Right forelimb (tissue), 1 donor: ENCODE data around the gene MIA2.
"Not testable (repeated sequence)": the region's sequence is repeated elsewhere in the genome, so short reads cannot be mapped to it uniquely, and the experiment has no call there.

Source experiments
- DNase-seq: peaks from one replicate; pipeline ENCODE4 v3.0.0-alpha.2; 2018

The MIA2 gene, protein sequence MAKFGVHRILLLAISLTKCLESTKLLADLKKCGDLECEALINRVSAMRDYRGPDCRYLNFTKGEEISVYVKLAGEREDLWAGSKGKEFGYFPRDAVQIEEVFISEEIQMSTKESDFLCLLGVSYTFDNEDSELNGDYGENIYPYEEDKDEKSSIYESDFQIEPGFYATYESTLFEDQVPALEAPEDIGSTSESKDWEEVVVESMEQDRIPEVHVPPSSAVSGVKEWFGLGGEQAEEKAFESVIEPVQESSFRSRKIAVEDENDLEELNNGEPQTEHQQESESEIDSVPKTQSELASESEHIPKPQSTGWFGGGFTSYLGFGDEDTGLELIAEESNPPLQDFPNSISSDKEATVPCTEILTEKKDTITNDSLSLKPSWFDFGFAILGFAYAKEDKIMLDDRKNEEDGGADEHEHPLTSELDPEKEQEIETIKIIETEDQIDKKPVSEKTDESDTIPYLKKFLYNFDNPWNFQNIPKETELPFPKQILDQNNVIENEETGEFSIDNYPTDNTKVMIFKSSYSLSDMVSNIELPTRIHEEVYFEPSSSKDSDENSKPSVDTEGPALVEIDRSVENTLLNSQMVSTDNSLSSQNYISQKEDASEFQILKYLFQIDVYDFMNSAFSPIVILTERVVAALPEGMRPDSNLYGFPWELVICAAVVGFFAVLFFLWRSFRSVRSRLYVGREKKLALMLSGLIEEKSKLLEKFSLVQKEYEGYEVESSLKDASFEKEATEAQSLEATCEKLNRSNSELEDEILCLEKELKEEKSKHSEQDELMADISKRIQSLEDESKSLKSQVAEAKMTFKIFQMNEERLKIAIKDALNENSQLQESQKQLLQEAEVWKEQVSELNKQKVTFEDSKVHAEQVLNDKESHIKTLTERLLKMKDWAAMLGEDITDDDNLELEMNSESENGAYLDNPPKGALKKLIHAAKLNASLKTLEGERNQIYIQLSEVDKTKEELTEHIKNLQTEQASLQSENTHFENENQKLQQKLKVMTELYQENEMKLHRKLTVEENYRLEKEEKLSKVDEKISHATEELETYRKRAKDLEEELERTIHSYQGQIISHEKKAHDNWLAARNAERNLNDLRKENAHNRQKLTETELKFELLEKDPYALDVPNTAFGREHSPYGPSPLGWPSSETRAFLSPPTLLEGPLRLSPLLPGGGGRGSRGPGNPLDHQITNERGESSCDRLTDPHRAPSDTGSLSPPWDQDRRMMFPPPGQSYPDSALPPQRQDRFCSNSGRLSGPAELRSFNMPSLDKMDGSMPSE (N-terminal part only)

DNA sequence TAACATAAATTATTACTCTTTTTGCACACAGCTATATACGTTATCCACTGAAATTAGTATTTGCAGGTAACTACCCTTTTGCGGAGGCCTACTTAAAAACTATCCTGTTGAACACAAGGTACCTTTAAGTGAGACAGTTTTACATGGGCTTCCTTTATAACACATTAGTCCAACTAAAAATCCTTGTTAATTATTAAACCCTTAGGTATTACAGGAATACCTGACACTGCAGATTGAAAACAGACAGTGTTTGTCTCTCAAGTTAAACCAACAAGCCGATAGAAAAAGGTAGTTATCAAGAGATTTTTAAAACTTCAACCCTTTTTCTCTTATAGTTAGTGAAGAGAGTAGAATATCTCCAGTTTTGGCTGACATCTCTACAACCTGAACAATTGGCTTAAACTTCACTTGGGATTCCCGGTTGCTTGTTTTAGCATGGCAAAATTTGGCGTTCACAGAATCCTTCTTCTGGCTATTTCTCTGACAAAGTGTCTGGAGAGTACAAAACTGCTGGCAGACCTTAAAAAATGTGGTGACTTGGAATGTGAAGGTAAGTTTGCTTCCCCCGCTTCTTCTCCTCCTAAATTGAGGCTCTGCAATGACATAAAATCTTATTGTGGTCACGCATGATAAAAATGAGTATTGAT lies at the start of gene MIA2:
Gene MIA2, plus strand, starts transcription at position 236 of the 647 bp plus-strand sequence. Its CDS starts 200 bp downstream, at position 436.
- no peak for DNase-seq

GRCh38 chr14:39184628-39185255 lies 49.0 kb upstream of the MIA2 start:
- DNase-seq, result no peak

DNA sequence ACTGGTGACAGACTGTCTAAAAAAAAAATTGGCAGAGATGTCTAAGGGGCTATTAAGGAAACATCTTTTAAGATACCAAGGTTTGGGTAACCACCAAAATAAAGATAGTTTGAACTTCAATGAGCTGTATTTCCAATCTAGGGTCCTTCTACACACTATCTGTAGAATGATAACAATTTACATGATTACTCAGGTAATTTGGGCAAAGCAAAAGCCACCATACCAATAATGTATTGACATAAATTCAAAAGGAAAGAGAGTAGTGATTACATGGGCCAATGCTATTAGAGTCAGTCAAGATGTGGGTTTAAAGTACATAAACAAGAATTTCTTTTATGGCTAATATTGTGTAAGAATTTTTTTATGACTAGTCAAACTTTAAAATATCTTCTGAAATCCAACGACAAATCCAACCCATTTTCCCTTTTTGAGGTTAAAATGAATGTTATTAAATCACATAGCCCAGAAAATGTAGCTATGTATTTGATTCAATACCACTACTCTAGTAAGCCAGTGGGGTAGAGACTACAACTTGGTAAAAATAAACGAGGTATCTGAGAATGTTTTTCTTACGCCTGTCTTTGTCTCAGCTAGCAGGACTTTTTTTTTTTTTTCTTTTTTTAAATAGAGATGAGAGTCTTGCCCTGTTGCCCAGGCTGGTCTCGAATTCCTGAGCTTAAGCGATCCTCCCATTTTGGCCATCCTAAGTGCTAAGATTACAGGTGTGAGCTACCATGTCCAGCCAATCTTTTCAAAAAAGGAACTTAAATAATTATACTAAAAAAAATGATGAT lies 48.3 kb upstream of the MIA2 start:
- DNase-seq, result no peak

- DNase-seq, result no peak
Measured at GRCh38 chr14:39186941-39187525, 46.7 kb upstream of the MIA2 start.

DNA sequence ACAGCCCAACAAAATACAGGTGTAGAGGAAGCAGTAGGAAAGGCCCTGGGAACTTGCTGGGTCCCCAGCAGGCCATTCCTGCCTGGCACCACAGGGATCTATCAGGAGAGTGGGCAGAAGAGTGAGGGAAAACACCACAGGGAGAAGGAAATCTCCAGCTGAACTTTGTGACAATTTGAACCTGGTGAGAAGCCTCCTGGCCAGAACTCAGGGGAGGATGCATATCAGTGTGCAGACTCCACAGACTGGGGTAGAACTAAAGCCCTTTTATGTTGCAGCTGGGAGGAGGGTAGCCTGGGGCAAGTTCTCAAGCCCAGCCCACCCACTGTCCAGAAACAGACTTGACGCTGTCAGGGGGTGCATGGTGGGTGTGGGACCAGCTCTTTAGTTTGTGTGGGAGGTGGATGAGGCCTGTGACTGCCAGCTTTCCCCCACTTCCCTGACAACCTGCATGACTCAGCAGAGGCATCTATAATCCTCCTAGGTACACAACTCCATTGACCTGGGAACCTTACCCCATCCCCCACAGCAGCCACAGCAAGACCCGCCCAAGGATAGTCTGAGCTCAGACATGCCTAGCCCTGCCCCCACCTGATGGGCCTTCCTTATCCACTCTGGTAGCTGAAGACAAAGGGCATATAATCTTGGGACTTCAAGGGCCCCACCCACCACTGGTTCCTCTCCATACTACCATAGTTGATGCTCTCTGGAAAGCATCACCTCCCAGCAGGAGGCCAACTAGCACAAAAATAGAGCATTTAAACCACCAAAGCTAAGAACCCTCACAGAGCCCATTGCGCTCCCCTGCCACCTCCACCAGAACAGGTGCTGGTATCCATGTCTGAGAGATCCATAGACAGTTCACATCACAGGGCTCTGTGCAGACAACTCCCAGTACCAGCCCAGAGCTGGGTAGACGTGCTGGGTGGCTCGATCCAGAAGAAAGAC lies 29.8 kb upstream of the MIA2 start:
- DNase-seq, result no peak

GRCh38 chr14:39207430-39207829 lies 26.3 kb upstream of the MIA2 start:
- not testable (repeated sequence) for DNase-seq

DNA sequence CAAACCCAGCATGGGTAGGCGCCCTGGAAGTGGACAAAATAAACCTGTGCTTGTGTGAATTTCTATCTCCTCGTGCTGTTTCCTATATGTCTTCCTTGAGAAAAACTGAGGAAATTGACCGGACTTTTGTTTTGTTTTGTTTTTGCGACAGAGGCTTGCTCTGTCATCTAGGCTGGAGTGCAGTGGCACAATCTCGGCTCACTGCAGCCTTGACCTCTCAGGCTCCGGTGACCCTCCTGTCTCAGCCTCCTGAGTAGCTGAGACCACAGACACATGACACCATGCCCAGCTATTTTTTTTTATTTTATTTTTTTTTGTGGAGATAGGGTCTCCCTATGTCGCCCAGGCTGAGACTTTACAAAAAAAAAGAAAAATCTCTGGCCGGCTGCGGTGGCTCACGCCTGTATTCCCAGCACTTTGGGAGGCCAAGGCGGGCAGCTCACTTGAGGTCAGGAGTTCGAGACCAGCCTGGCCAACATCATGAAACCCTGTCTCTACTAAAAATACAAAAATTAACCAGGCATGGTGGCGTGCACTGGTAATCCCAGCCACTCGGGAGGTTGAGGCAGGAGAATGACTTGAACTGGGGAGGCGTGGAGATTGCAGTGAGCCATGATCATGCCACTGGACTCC lies 22.5 kb upstream of the MIA2 start:
- no peak for DNase-seq

GRCh38 chr14:39212034-39212433 lies 21.7 kb upstream of the MIA2 start:
- DNase-seq, result no peak

- no peak for DNase-seq
Measured at GRCh38 chr14:39212693-39213092, 21.0 kb upstream of the MIA2 start.

DNA sequence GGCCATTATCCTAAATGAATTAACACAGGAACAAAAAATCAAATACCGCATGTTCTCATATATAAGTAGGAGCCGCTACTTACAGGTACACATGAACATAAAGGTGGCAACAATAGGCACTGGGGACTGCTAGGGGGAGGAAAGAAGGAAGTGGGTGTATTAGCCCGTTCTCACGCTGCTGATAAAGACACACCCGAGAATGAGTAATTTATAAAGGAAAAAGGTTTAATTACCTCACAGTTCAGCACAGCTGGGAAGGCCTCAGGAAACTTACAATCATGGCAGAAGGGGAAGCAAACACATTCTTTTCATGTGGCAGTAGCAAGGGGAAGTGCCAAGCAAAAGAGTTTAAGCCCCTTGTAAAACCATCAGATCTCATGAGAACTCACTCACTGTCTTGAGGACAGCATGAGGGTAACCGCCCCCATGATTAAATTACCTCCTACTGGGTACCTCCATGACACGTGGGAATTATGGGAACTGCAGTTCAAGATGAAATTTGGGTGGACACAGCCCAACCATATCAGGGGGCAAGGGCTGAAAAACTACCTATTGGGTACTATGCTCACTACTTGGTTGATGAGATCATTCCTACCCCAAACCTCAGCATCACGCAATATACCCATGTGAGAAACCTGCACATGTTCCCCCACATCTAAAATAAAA lies 16.4 kb upstream of the MIA2 start:
- DNase-seq, result no peak

GRCh38 chr14:39218171-39218769 lies 15.4 kb upstream of the MIA2 start:
- no peak for DNase-seq

- no peak for DNase-seq
Measured at GRCh38 chr14:39219075-39219499, 14.6 kb upstream of the MIA2 start.

DNA sequence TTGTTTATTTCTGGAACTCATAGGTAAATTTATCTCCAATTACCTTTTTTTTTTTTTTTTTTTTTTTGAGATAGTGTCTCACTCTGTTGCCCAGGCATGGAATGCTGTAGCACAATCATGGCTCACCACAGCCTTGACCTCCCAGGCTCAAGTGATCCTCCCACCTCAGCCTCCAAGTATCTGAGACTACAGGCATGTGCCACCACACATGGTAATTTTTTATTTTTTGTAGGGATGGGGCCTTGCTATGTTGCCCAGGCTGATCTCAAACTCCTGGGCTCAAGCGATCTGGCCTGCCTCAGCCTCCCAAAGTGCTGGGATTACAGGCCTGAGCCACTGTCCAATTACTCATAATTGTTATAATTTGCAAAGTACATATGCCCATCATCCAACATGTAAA lies 13.2 kb upstream of the MIA2 start:
- DNase-seq, result not testable (repeated sequence)

DNA sequence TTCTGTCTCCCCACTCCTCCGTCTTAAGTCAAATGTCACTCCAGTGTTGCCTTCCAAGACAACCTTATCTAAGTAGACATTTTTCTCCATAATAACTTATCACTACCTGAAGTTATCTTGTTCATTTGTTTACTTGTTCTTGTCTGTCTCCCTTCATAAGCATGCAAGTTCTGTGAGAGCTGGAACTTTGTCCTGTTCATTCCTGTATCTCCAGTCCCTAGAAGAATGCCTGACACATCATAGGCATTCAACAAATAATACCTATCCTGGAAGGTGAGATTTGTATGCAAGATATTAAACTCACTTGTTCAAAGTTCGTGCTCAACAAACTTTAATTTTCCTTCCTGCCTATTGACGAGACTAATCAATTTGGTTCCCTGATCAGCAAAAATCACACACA lies 5.7 kb upstream of the MIA2 start:
- no peak for DNase-seq

DNA sequence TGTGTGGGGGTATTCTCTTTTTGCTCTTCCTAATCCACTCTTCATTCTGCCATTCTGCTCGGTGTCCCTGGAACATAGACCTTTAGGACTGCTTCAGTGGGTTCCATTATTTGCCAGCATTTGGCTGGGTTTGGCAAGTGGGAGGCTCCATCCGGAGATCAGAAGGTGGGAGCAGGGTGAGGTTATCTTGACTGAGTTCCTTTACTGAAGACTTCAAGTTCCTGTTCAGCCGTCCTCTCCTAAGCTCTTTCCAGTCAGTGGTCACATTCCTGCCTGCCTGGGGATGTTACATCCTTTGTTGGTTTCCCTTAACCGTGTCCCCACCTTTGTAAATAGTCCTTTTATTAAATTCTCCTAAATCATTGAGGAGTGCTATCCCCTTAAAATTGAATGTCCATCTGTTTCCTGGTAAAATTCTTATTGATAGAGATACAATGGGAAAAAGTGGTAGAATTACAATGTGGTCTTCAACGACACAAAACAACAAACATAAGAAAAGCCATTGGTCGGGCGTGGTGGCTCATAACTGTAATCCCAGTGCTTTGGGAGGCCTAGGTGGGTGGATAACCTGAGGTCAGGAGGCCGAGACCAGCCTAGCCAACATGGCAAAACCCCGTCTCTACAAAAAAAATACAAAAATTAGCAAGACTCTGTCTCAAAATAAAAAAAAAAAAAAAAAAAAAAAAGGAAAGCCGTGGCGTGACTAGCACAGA lies 5.0 kb upstream of the MIA2 start:
- DNase-seq, result no peak

GRCh38 chr14:39229222-39229543 lies 4.5 kb upstream of the MIA2 start:
- no peak for DNase-seq

- DNase-seq, result no peak
Measured at GRCh38 chr14:39229601-39230110, 4.1 kb upstream of the MIA2 start.
